GM12891 (cell line): ENCODE measurements around the gene ROCK2.
"Not testable (repeated sequence)": the region's sequence is repeated elsewhere in the genome, so short reads cannot be mapped to it uniquely, and the experiment has no call there.

Experiments
- DNase-seq: peaks from one replicate; pipeline ENCODE4 v3.0.0; 2011; ENCODE audit warnings: low spot score; ENCODE audit not compliant: insufficient read length
- FAIRE-seq: peaks from 2 replicates; lab custom pipeline; 2011; peaks lifted over from hg19 to GRCh38; lab: Jason Lieb, UNC
- PAX5 ChIP-seq: IDR thresholded peaks from 2 replicates; pipeline ENCODE4 v1.6.1; 2011; ENCODE audit warnings: low read length, moderate library complexity, mild to moderate bottlenecking; ENCODE audit not compliant: insufficient read depth, severe bottlenecking
- POLR2A ChIP-seq: IDR thresholded peaks from 2 replicates; pipeline ENCODE4 v1.6.1; 2011; ENCODE audit warnings: low read depth, low read length, control low read depth
- POLR2AphosphoS5 ChIP-seq: IDR thresholded peaks from 2 replicates; pipeline ENCODE4 v1.6.1; 2011; ENCODE audit warnings: low read depth, low read length, control low read depth
- POU2F2 ChIP-seq: IDR thresholded peaks from 2 replicates; pipeline ENCODE4 v1.6.1; 2011; ENCODE audit warnings: low read depth, mild to moderate bottlenecking, control low read depth, low read length, moderate library complexity
- SPI1 ChIP-seq: IDR thresholded peaks from 2 replicates; pipeline ENCODE4 v1.6.1; 2011; ENCODE audit warnings: low read depth, low read length, control low read depth
- TAF1 ChIP-seq: IDR thresholded peaks from 2 replicates; pipeline ENCODE4 v1.6.1; 2011; ENCODE audit warnings: low read depth, low read length, control low read depth

The ROCK2 gene

DNA sequence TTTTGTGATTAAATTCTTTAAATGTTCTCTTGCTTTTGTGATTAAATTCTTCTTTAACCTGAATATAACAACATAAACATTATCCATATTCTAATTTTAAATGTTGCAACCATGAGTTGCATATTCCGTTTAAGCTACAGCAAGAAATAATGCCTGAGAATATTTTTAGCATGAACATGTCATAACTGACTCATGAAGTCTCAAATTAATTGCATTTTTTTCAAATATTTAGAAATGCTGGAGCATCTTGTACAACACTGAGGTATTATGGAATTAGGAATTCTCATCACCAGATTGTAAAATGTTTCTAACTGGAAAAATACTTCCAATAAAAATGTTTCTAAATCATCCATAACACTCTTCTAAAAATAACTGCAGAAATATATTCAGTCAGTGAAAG lies 14.7 kb downstream of the ROCK2 start:
- TF ChIP-seq POLR2AphosphoS5 (no peak), POLR2A (no peak), SPI1 (no peak), POU2F2 (no peak), TAF1 (no peak), PAX5 (no peak)
- DNase-seq (no peak), FAIRE-seq (no peak)

DNA sequence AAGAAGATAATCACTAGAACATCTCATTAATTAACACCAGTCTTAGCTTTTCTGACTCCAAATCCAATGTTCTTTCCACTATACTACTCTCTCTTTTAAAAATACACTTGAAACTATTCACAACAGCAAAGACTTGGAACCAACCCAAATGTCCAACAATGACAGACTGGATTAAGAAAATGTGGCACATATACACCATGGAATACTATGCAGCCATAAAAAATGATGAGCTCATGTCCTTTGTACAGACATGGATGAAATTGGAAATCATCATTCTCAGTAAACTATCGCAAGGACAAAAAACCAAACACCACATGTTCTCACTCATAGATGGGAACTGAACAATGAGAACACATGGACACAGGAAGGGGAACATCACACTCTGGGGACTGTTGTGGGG lies 15.9 kb downstream of the ROCK2 start:
- FAIRE-seq = not testable (repeated sequence)

DNA sequence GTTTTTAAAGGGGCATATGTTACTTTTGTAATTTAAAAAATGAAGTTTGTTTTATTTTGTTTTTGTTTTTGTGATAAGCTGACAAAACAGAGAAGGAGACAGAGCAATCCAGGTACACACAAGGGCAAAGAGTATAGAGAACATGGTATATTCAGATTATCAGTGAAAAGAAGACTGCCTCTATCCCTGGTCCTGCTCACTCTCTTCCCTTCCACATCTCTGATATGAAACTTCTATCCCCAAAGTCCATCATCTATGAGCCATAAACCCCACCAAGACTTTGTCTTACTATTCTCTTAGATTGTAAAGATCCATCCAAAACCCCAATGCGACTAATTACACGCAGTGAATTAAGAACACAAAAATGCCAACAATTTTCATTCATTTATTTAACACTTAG lies 16.6 kb downstream of the ROCK2 start:
- TF ChIP-seq POU2F2 = no peak
- no peak for TF ChIP-seq POLR2AphosphoS5
- no peak for TF ChIP-seq POLR2A
- no peak for TF ChIP-seq TAF1
- TF ChIP-seq SPI1 = no peak
- no peak for TF ChIP-seq PAX5
- FAIRE-seq (no peak), DNase-seq (no peak)

More for the DNA sequence above, 15.9 kb downstream of the ROCK2 start:
- DNase-seq = not testable (repeated sequence)

DNA sequence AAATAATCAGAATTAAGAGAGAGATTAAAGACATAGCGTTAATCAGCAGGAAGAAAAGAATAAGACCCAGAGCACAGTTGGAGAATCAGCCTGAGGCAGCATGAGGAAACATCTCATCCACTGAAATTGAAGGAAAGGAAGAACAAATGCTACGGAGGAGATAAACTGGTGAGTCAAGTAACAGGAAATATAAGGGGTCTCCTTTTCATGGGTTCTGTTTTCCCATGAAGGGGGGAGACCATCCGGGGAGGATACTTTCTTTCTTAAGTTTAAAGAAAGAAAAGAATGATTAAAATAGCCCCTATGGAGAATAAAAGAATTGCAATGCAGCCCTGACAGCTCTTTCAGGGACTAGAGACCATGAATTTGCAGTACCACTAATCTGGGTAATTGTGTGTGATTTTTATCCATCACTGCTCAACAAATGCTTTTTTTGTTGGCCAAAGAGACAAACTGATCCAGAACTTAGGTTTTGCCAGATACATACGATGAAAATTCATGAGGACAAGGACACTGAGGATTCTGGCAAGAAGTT lies 17.7 kb downstream of the ROCK2 start:
- no peak for TF ChIP-seq POLR2AphosphoS5
- TF ChIP-seq TAF1 = no peak
- TF ChIP-seq PAX5 = no peak
- no peak for TF ChIP-seq SPI1
- no peak for TF ChIP-seq POU2F2
- TF ChIP-seq POLR2A = no peak
- FAIRE-seq (no peak), DNase-seq (no peak)

DNA sequence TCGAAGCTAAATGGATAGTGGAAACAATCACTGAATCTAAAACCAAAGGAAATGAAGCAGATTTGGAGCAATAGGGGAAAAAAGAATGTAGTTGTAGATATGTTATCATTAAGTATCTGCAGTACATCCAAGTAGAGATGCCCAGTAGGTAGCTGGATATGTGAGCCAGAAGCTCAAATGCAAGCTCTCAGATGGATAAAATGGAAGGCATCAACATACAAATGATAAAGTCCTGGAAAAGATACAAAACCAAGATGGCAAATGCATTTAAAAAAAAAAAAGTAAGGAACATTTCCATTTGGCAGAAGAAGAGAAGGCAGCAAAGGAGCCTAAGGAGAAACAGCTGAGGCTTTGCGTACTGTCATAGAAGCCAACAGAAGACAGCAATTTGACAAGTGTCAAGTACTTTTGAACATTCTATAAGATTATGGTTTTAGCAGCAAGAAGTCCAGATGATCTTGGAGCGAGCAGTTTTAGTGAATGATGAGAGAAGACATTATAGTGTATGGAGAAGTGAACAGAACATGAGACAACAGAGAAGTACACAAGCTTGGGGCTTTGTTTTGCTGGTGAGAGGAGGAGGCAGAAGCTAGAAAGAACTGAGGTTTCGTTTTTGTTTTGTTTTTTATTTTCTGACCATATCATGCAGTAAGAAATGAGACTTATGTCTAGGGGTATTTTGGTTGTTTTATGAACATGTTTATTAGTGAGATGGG lies 18.3 kb downstream of the ROCK2 start:
- TF ChIP-seq PAX5 (no peak), POU2F2 (no peak), SPI1 (no peak), POLR2AphosphoS5 (no peak)
- FAIRE-seq (peak; percentile 69), DNase-seq (no peak)

DNA sequence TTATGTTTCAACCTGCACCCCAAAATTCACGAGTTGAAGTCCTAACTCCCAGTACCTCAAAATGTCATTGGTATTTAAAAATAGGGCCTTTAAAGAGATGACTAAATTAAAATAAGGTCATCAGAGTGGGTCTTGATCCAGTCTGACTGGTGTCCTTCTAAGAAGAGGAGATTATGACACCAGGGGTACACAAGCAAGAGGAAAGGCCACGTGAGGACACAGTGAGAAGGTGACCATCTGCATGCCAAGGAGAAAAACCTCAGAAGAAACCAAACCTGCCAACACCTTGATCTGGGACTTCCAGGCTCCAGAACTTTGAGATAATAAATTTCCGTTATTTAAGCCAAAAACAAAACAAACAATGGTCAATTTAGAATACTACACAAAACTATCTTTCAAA lies 22.6 kb downstream of the ROCK2 start:
- FAIRE-seq (no peak), DNase-seq (no peak)
- no peak for TF ChIP-seq SPI1
- TF ChIP-seq PAX5 = no peak
- no peak for TF ChIP-seq POLR2A
- TF ChIP-seq TAF1 = no peak
- no peak for TF ChIP-seq POU2F2
- TF ChIP-seq POLR2AphosphoS5 = no peak

DNA sequence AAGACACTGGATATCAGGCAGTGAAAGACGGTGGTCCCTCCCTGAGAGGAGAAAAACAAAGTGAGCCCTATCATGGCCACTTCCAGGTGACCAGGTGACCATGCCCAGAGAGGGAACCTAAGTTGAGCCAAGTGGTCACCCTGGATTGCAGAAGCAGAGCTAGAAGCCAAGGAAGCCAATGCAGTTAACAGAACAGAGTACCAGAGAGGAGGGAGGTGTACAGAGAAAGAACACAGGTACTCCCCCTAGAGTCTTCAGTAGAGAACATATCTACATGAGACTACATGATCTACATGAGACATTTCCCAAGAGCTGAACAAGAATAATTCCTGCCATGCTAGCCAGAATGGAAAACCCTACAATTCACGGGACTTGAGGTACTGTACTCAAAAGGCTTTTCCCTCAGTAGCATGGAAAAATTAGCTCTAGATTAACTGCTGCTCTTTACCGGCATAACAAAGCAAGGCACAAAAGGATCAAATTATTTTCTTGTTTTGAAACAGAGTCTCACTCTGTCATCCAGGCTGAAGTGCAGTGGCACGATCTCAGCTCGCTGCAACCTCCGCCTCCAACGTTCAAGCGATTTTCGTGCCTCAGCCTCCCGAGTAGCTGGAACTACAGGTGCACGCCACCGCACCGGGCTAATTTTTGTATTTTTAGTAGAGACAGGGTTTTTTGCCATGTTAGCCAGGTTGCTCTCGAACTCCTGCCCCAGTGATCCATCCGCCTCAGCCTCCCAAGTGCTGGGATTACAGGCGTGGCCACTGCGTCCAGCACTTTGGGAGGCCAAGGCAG lies 23.5 kb downstream of the ROCK2 start:
- no peak for TF ChIP-seq POLR2A
- no peak for FAIRE-seq
- no peak for DNase-seq

DNA sequence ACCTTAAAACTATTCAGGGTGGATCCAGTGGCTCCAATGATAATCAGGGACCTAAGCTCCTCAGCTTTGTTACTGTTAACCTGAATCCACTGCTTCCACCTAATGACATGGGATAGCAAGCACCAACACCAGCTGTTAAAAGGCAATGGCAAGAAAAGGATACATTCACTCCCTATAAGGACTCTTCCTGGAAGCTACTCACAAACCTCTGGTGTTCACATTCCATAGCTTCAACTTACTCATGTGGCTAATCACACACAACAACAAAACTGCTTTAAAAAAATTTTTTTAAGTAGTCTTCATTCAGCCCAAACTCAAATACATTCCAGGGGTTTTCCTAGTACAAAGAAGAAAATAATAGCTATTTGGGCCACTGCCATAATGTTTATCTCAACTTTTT lies 24.5 kb downstream of the ROCK2 start:
- DNase-seq (no peak), FAIRE-seq (no peak)
- TF ChIP-seq POLR2AphosphoS5 (no peak), PAX5 (no peak), SPI1 (no peak), POU2F2 (no peak), POLR2A (no peak), TAF1 (no peak)

DNA sequence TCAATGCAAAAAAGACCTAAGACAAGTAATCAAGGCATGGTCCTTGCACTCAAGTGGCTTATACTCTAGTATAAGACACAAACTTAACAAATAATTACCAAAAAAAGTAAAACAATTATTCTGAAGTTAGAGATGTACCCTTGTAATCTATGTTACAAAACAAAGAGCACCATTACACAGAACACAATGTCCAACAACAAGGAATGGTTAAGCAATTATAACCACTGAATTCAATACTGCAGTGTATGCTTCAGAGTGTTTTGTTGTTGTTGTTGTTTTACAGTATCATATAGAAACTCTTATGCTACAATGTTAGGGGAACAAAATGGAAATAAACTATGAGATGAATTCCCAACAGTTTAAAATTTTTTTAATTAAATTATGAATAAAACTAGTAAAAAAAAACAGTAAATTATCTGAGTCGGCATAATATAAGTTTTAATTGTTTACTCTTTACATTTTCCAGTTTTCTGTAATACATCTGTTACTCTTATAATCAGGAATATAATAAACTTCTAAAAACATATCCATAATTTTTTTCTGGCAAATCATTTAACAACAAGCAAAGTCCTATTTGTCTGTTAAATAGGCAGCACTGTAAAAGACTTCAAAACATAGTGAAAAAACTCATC lies 29.2 kb downstream of the ROCK2 start:
- no peak for FAIRE-seq
- no peak for DNase-seq
- no peak for TF ChIP-seq POLR2AphosphoS5
- TF ChIP-seq POLR2A = no peak
- TF ChIP-seq PAX5 = no peak
- TF ChIP-seq SPI1 = no peak
- TF ChIP-seq POU2F2 = no peak
- no peak for TF ChIP-seq TAF1

DNA sequence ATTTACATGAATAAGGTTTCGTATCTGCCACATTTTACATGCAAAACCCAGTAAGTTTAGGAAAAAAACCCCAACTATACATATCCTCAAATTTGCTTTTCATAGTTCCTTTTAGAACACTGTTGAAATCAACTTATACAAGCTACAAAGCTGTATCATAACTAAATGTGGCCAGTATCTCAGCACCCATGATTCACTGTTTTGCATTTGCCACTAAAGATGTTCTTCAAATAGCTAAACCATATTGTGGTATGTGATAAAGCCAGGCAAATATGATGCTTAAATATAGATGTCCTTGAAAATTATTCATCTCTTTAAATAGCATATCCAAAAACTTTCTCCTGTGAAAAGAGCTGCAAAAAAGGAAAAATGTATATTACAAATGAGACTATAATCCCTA lies 29.9 kb downstream of the ROCK2 start:
- DNase-seq = no peak
- peak; percentile 5 for FAIRE-seq
- TF ChIP-seq SPI1 (no peak), TAF1 (no peak)
